ENCODE data around the gene CDH19.

DNA sequence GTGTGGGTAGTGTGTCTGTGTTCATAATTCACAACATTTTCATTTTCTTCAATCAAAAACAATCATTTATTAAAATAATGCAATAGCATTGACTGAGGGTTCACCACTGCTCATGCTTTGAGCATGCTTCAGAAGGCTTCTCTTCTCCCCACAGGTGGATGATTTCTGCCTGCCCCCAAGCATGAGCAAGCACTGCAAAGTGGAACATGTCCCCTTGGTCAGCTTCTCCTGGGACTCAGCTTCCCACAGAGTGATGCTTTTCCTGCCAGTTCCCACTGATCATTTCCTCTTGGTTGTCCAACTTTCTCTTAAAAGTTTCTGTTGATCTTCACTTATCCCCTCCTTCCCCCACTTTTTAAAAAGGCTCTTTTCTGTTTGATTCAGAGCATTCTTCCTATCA, 31.5 kb upstream of the CDH19 start:
- TF ChIP-seq, protein P1, sequence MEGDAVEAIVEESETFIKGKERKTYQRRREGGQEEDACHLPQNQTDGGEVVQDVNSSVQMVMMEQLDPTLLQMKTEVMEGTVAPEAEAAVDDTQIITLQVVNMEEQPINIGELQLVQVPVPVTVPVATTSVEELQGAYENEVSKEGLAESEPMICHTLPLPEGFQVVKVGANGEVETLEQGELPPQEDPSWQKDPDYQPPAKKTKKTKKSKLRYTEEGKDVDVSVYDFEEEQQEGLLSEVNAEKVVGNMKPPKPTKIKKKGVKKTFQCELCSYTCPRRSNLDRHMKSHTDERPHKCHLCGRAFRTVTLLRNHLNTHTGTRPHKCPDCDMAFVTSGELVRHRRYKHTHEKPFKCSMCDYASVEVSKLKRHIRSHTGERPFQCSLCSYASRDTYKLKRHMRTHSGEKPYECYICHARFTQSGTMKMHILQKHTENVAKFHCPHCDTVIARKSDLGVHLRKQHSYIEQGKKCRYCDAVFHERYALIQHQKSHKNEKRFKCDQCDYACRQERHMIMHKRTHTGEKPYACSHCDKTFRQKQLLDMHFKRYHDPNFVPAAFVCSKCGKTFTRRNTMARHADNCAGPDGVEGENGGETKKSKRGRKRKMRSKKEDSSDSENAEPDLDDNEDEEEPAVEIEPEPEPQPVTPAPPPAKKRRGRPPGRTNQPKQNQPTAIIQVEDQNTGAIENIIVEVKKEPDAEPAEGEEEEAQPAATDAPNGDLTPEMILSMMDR (tag by site-specific recombination; IDR thresholded peaks at IDR 0.05) = no peak
- TF ChIP-seq SP2 (tag by site-specific recombination; IDR thresholded peaks at IDR 0.05) = no peak
- TF ChIP-seq, protein P2, sequence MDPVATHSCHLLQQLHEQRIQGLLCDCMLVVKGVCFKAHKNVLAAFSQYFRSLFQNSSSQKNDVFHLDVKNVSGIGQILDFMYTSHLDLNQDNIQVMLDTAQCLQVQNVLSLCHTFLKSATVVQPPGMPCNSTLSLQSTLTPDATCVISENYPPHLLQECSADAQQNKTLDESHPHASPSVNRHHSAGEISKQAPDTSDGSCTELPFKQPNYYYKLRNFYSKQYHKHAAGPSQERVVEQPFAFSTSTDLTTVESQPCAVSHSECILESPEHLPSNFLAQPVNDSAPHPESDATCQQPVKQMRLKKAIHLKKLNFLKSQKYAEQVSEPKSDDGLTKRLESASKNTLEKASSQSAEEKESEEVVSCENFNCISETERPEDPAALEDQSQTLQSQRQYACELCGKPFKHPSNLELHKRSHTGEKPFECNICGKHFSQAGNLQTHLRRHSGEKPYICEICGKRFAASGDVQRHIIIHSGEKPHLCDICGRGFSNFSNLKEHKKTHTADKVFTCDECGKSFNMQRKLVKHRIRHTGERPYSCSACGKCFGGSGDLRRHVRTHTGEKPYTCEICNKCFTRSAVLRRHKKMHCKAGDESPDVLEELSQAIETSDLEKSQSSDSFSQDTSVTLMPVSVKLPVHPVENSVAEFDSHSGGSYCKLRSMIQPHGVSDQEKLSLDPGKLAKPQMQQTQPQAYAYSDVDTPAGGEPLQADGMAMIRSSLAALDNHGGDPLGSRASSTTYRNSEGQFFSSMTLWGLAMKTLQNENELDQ (tag by site-specific recombination; IDR thresholded peaks at IDR 0.05; ENCODE audit: low read depth) = no peak
- no peak for TF ChIP-seq BCL11A (tag by site-specific recombination; IDR thresholded peaks at IDR 0.05; ENCODE audit: low read depth)
- no peak for TF ChIP-seq ZNF707 (tag by site-specific recombination; IDR thresholded peaks at IDR 0.05)

Data from HEK293 (cell line).